A549 (cell line): ENCODE measurements around the gene PCSK5.

ENCODE experiments used
- CHD2 ChIP-seq: fragments of 150-350 bp; IDR thresholded peaks from 2 replicates; pipeline ENCODE4 v1.6.1; 2014; ENCODE audit warnings: low read length; ENCODE audit not compliant: partially characterized antibody
- CTCF ChIP-seq: fragments of >200 bp; sonication (Bioruptor Twin); formaldehyde crosslinking; IDR thresholded peaks from 3 replicates; pipeline ENCODE4 v1.5.1; 2016
- RAD21 ChIP-seq, 2 experiments: fragments of >200 bp in 1 of 2; sonication (Bioruptor Twin) in 1 of 2; formaldehyde crosslinking in 1 of 2; IDR thresholded peaks in 1 of 2; conservative IDR thresholded peaks in 1 of 2; 2 replicates in 1 of 2; 3 replicates in 1 of 2; pipeline ENCODE4 v1.6.1; 2012 to 2018; ENCODE audit warnings: inconsistent platforms in 1 of 2

DNA sequence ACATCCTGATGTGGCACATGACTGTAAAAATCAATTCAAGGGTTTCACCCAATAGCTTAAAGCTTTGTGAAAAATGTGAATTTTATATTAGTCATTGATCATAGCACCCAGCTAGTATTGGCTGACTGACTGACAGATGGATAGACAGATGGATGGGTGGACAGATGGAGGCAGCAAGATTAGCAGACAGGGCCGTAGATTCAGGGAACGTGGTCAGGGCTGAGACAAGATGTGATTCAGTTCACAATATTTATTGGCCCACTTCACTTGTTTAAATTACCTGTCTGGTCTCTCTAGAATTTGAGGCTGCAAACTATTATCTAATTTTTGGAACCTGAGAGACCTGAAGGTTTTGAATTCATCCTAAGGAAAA, 12.0 kb upstream of the PCSK5 start:
- no peak for TF ChIP-seq CHD2
- TF ChIP-seq CTCF = no peak
- no peak for TF ChIP-seq RAD21 (conservative IDR thresholded peaks at IDR 0.05 in 1 of 2, IDR thresholded peaks at IDR 0.05 in 1 of 2)
